Prostate gland (tissue), 2 donors: ENCODE measurements around the gene POMZP3. TPM values are rescaled to one million over a fixed set of nuclear protein-coding genes. Genes with fewer than 3 reads are reported as not detected.
"Not testable (repeated sequence)": the region's sequence is repeated elsewhere in the genome, so short reads cannot be mapped to it uniquely, and the experiment has no call there.

ENCODE experiments used
- DNase-seq: peaks from one replicate; pipeline ENCODE4 v3.0.0-alpha.2; 2019; ENCODE audit warnings: low spot score
- H3K27ac ChIP-seq, 2 donors: fragments of 200-600 bp; sonication (generic); 2 replicates each; pipeline ENCODE4 v1.5.1; 2017 to 2019
- H3K27me3 ChIP-seq: fragments of 200-600 bp; sonication (generic); replicated peaks from 2 replicates; pipeline ENCODE4 v1.5.1; 2019; ENCODE audit not compliant: insufficient read depth
- H3K36me3 ChIP-seq, 2 donors: fragments of 200-600 bp; sonication (generic); 1 replicate in 1 of 2; 2 replicates in 1 of 2; pipeline versions ENCODE4 v1.5.1 to v1.8.1; 2017 to 2019
- H3K4me1 ChIP-seq: fragments of 200-600 bp; sonication (generic); replicated peaks from 2 replicates; pipeline ENCODE4 v1.5.1; 2019
- H3K4me3 ChIP-seq, 2 donors: fragments of 200-600 bp; sonication (generic); 2 replicates each; pipeline ENCODE4 v1.5.1; 2017 to 2019
- H3K9me3 ChIP-seq: fragments of 200-600 bp; sonication (generic); 2 replicates; pipeline ENCODE4 v1.5.1; 2017
- WGBS: methylation state at CpG from one replicate; pipeline ENCODE4 v1.1.5; 2018; 5-methylcytosine and 5-hydroxymethylcytosine counted together
- intact Hi-C: fragments of 100-400 bp; cut with DNase I; formaldehyde crosslinking; loops from one replicate; pipeline ENCODE4 v1.14.2; 2022
- total RNA-seq, 2 donors: library from RNA; depleted of rRNA; stranded (reverse); fragments of >200 nt; gene quantifications; one replicate each; pipeline ENCODE4 v1.1.0, GENCODE V29; 2016

Gene POMZP3
- total RNA-seq, 2 donors from 2014 or later, result 8.2 to 11.2 TPM

DNA sequence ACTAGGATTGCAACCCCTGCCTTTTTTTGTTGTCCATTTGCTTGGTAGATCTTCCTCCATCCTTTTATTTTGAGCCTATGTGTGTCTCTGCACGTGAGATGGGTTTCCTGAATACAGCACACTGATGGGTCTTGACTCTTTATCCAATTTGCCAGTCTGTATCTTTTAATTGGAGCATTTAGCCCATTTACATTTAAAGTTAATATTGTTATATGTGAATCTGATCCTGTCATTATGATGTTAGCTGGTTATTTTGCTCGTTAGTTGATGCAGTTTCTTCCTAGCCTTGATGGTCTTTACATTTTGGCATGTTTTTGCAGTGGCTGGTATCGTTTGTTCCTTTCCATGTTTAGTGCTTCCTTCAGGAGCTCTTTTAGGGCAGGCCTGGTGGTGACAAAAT is 62.1 kb downstream of the POMZP3 start:
- H3K27ac ChIP-seq, intact Hi-C loops, H3K9me3 ChIP-seq, H3K36me3 ChIP-seq, DNase-seq, H3K4me3 ChIP-seq, H3K4me1 ChIP-seq, H3K27me3 ChIP-seq: not testable (repeated sequence)
- 98% methylated on average over 3 of the region's 3 CpGs for WGBS

DNA sequence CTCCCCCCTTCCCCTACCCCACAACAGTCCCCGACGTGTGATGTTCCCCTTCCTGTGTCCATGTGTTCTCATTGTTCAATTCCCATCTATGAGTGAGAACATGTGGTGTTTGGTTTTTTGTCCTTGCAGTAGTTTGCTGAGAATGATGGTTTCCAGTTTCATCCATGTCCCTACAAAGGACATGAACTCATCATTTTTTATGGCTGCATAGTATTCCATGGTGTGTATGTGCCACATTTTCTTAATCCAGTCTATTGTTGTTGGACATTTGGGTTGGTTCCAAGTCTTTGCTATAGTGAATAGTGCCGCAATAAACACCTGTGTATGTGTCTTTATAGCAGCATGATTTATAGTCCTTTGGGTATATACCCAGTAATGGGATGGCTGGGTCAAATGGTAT is 65.7 kb downstream of the POMZP3 start:
- intact Hi-C loops, H3K36me3 ChIP-seq, H3K4me1 ChIP-seq, DNase-seq, H3K27ac ChIP-seq, H3K4me3 ChIP-seq, H3K9me3 ChIP-seq, H3K27me3 ChIP-seq: not testable (repeated sequence)
- WGBS, result 93% methylated on average over 3 of the region's 3 CpGs

DNA sequence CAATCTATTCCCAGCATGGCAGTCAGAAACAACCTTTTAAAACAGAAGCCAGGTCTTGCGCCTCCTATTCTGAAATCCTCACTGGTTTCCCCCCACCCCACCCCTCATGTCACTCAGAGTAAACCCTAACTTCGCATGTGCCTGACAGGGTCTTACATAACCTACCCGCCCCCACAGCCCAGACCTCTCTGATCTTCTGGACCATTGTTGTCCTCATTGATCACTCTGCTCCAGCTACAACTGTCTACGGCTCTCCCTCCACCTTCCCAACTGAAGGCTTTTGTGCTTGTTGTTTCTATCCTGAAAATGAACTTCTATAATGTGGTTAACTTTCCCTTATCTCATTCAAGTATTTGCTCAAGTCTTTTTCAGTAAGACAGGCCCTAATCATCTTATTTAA is 66.9 kb downstream of the POMZP3 start:
- DNase-seq, H3K9me3 ChIP-seq, intact Hi-C loops, H3K4me1 ChIP-seq, H3K4me3 ChIP-seq, H3K27ac ChIP-seq, H3K36me3 ChIP-seq, H3K27me3 ChIP-seq: not testable (repeated sequence)
- WGBS, result 73% methylated on average over 4 of the region's 4 CpGs

Other genes starting within 250 kb of the POMZP3 start
- gene SSC4D, start 217.6 kb downstream of the POMZP3 start, total RNA-seq, result 1 to 10 TPM in 1 of 2 donors, not detected in 1; 1.0 TPM
- gene ZP3, start 202.3 kb downstream of the POMZP3 start, total RNA-seq, result 1 to 10 TPM in 1 of 2 donors, under 1 TPM in 1; 0.80 to 4.5 TPM
- 100 to 1,000 TPM in 1 of 2 donors, 10 to 100 TPM in 1; 67.8 to 142 TPM for gene DTX2, start 165.6 kb downstream of the POMZP3 start, total RNA-seq
- 10 to 100 TPM in 1 of 2 donors, 1 to 10 TPM in 1; 6.6 to 13.5 TPM for gene UPK3B, start 116.7 kb downstream of the POMZP3 start, total RNA-seq
- under 1 TPM; 0.41 to 0.51 TPM for gene SPDYE16, start 84.0 kb downstream of the POMZP3 start, total RNA-seq